PC-9 (cell line): ENCODE measurements around the gene ABCC3. TPM values are rescaled to one million over a fixed set of nuclear protein-coding genes. Genes with fewer than 3 reads are reported as not detected.

Source experiments
- BruUV-seq: library from RNA; stranded (reverse); fragments of 400-500 nt; replicated peaks from 2 replicates; lab custom pipeline; 2021; lab: Mats Ljungman, UMichigan
- CTCF ChIA-PET: fragments of 300-600 bp; sonication (Branson Sonifier 250); formaldehyde crosslinking; loops from one replicate; lab custom pipeline; 2022; ENCODE audit warnings: antibody characterized with exemption; lab: Charles Lee
- POLR2A ChIA-PET: fragments of 300-600 bp; sonication (Branson Sonifier 250); formaldehyde crosslinking; loops from one replicate; lab custom pipeline; 2022; ENCODE audit warnings: antibody characterized with exemption; ENCODE audit not compliant: unreplicated experiment; lab: Charles Lee
- DNase-seq, 2 experiments: peaks; one replicate each; pipeline versions ENCODE4 v3.0.0 to v3.0.0-alpha.2; 2015 to 2022; ENCODE audit warnings: mixed read lengths in 1 of 2
- H2AFZ ChIP-seq: fragments of 200-600 bp; sonication (generic); 2 replicates; pipeline ENCODE4 v1.8.1; 2017; ENCODE audit warnings: antibody characterized with exemption
- H3F3A ChIP-seq: fragments of 200-600 bp; sonication (generic); 2 replicates; pipeline ENCODE4 v1.8.1; 2017; ENCODE audit warnings: antibody characterized with exemption, mild to moderate bottlenecking, low read depth; ENCODE audit not compliant: insufficient read depth
- H3K27ac ChIP-seq: fragments of 200-600 bp; sonication (generic); 2 replicates; pipeline ENCODE4 v1.6.1; 2016; ENCODE audit warnings: mixed run types
- H3K27me3 ChIP-seq: fragments of 200-600 bp; sonication (generic); 2 replicates; pipeline ENCODE4 v1.6.1; 2016; ENCODE audit warnings: low read depth, mixed run types; ENCODE audit not compliant: insufficient read depth
- H3K36me3 ChIP-seq: fragments of 200-600 bp; sonication (generic); 2 replicates; pipeline ENCODE4 v1.6.1; 2016; ENCODE audit warnings: low read depth, mixed run types
- H3K4me1 ChIP-seq: fragments of 200-600 bp; sonication (generic); replicated peaks from 2 replicates; pipeline ENCODE4 v1.6.1; 2016; ENCODE audit warnings: mixed run types; ENCODE audit not compliant: insufficient read depth
- H3K4me2 ChIP-seq: fragments of 200-600 bp; sonication (generic); 2 replicates; pipeline ENCODE4 v1.6.1; 2017; ENCODE audit warnings: mixed run types
- H3K4me3 ChIP-seq: fragments of 200-600 bp; sonication (generic); 2 replicates; pipeline ENCODE4 v1.6.1; 2016; ENCODE audit warnings: mixed run types
- H3K79me2 ChIP-seq: fragments of 200-600 bp; sonication (generic); 2 replicates; pipeline ENCODE4 v1.6.1; 2017; ENCODE audit warnings: low read depth, mixed run types
- H3K9me2 ChIP-seq: fragments of 200-600 bp; sonication (generic); 2 replicates; pipeline ENCODE4 v1.8.1; 2017; ENCODE audit warnings: mild to moderate bottlenecking; ENCODE audit not compliant: insufficient read depth
- H3K9me3 ChIP-seq: fragments of 200-600 bp; sonication (generic); 2 replicates; pipeline ENCODE4 v1.8.1; 2016; ENCODE audit warnings: low read depth; ENCODE audit not compliant: insufficient read depth
- H4K20me1 ChIP-seq: fragments of 200-600 bp; sonication (generic); 2 replicates; pipeline ENCODE4 v1.8.1; 2017; ENCODE audit not compliant: insufficient read depth
- CTCF ChIP-seq: fragments of 200-600 bp; sonication (generic); conservative IDR thresholded peaks from 2 replicates; pipeline ENCODE4 v1.6.1; 2017; ENCODE audit warnings: mixed run types, antibody characterized with exemption, mild to moderate bottlenecking, moderate library complexity
- EZH2 ChIP-seq: fragments of 200-600 bp; sonication (generic); IDR thresholded peaks from 2 replicates; pipeline ENCODE4 v1.8.0; 2017; ENCODE audit warnings: antibody characterized with exemption, low read depth
- intact Hi-C: fragments of 100-400 bp; cut with micrococcal nuclease; formaldehyde crosslinking; loops from one replicate; pipeline ENCODE4 v1.10.0; 2022; ENCODE audit not compliant: unreplicated experiment
- total RNA-seq: library from RNA; stranded (reverse); gene quantifications from 2 replicates; pipeline ENCODE4 v1.2.3, GENCODE V29; 2021

ABCC3 gene
- total RNA-seq, 1 experiment from 2014 or later = 221 TPM

DNA sequence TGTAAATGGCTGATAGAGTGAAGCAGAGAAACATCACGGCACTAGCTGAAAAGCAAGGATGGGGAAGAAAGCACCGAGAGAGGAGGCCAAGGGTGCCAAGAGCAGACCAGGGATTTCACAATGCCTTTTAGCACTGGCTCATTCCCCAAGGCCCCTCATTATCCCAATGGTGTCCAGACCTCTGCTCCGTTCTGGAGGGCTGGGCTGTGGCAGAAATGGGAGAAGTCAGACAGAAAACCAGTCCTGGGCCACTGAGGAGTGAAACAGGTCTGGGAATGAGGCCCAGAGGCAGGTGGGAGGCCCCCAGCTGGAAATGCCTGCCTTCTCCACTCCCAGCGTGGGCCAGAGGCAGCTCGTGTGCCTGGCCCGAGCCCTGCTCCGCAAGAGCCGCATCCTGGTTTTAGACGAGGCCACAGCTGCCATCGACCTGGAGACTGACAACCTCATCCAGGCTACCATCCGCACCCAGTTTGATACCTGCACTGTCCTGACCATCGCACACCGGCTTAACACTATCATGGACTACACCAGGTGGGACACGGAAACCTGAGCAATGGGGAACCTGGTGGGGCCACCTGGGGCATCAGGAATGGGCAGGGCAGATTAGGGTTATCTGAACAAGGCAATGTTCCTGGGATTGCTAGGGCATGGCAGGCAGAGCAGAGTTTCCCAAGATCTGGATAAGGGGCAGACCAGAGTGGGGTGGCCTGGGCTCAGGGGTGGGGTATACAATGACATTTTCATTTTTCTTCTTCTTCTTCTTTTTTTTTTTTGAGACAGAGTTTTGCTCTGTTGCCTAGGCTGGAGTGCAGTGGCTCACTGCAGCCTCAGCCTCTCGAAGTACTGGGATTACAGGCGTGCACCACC, 52.8 kb downstream of the ABCC3 start:
- Histone ChIP-seq H3K27me3 (no peaks in the 10 kb centered on the region), H3K4me1 (peaks cover 89% of the 10 kb centered on the region), H3K4me3 (no peak overlapping the region), H4K20me1 (no peaks in the 10 kb centered on the region; the same call in 1 of the 2 replicates), H3K9me2 (no peaks in the 10 kb centered on the region), H3K36me3 (peaks cover 51% of the 10 kb centered on the region), H3K79me2 (no peaks in the 10 kb centered on the region), H3K4me2 (no peak overlapping the region), H3K27ac (no peak overlapping the region), H3F3A (peaks cover 99% of the 10 kb centered on the region), H3K9me3 (no peaks in the 10 kb centered on the region), H2AFZ (no peak overlapping the region)
- CTCF ChIA-PET = no interaction called here
- TF ChIP-seq EZH2 (no peak), CTCF (no peak)
- no peak for DNase-seq
- POLR2A ChIA-PET = no interaction called here
- intact Hi-C loops = loop anchor here (2.0 kb wide), 1 partner anchor 27 kb away; no protein-coding TSS in a partner anchor
- BruUV-seq = no TSS peak

DNA sequence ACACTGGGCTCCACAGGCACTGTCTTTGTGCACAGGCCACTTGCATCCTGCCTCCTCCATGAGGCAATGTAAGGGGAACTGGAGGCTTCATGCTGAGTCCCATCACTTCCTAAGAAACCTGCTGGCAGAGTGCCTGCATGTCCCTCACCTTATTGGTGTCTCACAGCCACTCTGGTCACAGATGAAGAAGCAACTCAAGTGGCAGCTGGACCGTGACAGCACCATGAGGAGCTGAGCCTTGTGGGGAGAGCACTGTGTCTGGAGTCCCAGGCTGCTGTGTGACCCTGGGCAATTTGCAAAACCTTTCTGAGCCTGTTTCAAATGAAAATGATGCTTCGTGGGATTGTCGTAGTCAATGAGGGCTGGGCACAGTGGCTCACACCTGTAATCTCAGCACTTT, 53.6 kb downstream of the ABCC3 start:
- POLR2A ChIA-PET = no interaction called here
- H3K4me3 ChIP-seq = no peak overlapping the region
- peaks cover 99% of the 10 kb centered on the region for H3F3A ChIP-seq
- no peak overlapping the region for H2AFZ ChIP-seq
- H3K9me2 ChIP-seq = no peaks in the 10 kb centered on the region
- BruUV-seq = no TSS peak
- no peak for DNase-seq
- TF ChIP-seq CTCF (no peak), EZH2 (no peak)
- CTCF ChIA-PET = no interaction called here
- 0 out of 2 replicates have a peak, but pooled peaks cover under 1% of the 10 kb centered on the region for H3K79me2 ChIP-seq
- H3K27me3 ChIP-seq = no peaks in the 10 kb centered on the region
- no peak overlapping the region for H3K27ac ChIP-seq
- H3K4me2 ChIP-seq = no peak overlapping the region
- peaks cover 51% of the 10 kb centered on the region for H3K36me3 ChIP-seq
- no peaks in the 10 kb centered on the region for H3K9me3 ChIP-seq
- intact Hi-C loops = no loop called here
- H3K4me1 ChIP-seq = peaks cover 92% of the 10 kb centered on the region
- H4K20me1 ChIP-seq = no peaks in the 10 kb centered on the region; the same call in 1 of the 2 replicates

DNA sequence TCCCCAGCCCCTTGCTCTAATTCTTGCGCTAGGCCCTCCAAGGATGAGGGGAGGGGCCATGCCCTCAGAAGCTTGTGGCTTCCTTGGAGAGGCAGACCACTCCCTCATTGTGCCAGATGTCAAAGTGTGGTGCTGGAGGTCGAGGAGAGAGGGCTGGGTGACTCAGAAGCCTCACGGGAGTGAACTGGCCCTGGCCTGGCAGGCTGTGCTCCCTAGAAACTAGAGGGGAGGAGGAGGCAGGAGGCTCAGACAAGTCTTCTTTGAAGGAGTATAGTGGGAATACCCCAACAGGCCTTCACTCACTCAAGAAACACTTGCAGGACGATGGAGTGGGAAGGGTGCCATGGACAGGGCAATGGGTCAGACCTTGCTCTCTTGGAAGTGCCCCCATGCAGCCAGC, 54.6 kb downstream of the ABCC3 start:
- BruUV-seq = no TSS peak
- no peak overlapping the region for H2AFZ ChIP-seq
- no peaks in the 10 kb centered on the region for H3K9me2 ChIP-seq
- H3K4me1 ChIP-seq = peaks cover 92% of the 10 kb centered on the region
- H3K79me2 ChIP-seq = 0 out of 2 replicates have a peak, but pooled peaks cover 5% of the 10 kb centered on the region
- TF ChIP-seq EZH2 = no peak
- no peak for TF ChIP-seq CTCF
- H3K27me3 ChIP-seq = no peaks in the 10 kb centered on the region
- CTCF ChIA-PET = no interaction called here
- no peaks in the 10 kb centered on the region for H3K9me3 ChIP-seq
- intact Hi-C loops = no loop called here
- POLR2A ChIA-PET = interaction anchor here (0.5 kb wide), 1 partner anchor 50 kb away, joined by 4 read pairs; no protein-coding TSS in a partner anchor
- H3K27ac ChIP-seq = 0 out of 2 replicates have a peak overlapping the region, but pooled peaks have one; percentile 8
- H3F3A ChIP-seq = peaks cover 99% of the 10 kb centered on the region
- no peaks in the 10 kb centered on the region; the same call in 1 of the 2 replicates for H4K20me1 ChIP-seq
- peaks cover 56% of the 10 kb centered on the region for H3K36me3 ChIP-seq
- peak; percentile 60 to 82 for DNase-seq
- H3K4me2 ChIP-seq = peak overlapping the region; percentile 23
- no peak overlapping the region for H3K4me3 ChIP-seq
